Suprapubic skin (tissue), 4 donors: ENCODE measurements around the gene ADCY4.

Source experiments
- CTCF ChIP-seq, 2 donors: fragments of 200-600 bp in 1 of 2; fragments of 450-650 bp in 1 of 2; sonication (generic) in 1 of 2; IDR thresholded peaks; one replicate each; pipeline ENCODE4 v1.5.1; 2016 to 2019; ENCODE audit warnings: antibody characterized with exemption in 2 of 2, mild to moderate bottlenecking in 1 of 2, moderate library complexity in 1 of 2
- POLR2A ChIP-seq, 2 donors: fragments of 450-650 bp; IDR thresholded peaks; one replicate each; pipeline ENCODE4 v1.6.1; 2017; ENCODE audit warnings: antibody characterized with exemption in 2 of 2, mild to moderate bottlenecking in 2 of 2, moderate library complexity in 2 of 2
- POLR2AphosphoS5 ChIP-seq, 3 donors: sonication (generic); formaldehyde crosslinking; IDR thresholded peaks; one replicate each; pipeline ENCODE4 v1.6.1; 2017; ENCODE audit warnings: antibody characterized with exemption in 3 of 3

DNA sequence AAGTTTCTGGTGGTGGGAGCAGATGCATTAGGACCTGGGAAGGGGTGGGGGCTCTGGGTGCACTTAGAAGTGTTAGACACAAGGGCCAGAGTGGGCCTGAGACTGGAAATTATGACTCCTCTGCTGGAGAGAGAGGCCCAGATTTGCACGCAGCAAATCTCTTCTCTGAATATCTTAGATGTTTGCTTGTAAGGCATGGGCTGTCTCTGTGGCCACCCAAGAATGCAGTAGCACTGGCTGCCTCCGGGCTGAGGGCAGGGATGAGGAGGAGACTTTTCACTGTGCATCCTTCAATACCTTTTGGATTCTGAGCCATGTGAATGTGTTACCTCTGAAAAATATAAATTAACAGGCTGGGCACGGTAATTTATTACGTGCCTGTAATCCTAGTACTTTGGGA lies 49.5 kb downstream of the ADCY4 start:
- TF ChIP-seq CTCF (IDR thresholded peaks at IDR 0.05) (no peak), POLR2A (IDR thresholded peaks at IDR 0.05) (no peak), POLR2AphosphoS5 (IDR thresholded peaks at IDR 0.05) (no peak)
